IMR-90 (cell line): ENCODE results near the gene PSMG4. TPM values are rescaled to one million over a fixed set of nuclear protein-coding genes. Genes with fewer than 3 reads are reported as not detected.

Source experiments
- ATAC-seq: fragments of 200-7000 bp; cut with Tn5 transposase; 2 replicates; pipeline ENCODE4 v1.9.1; 2020; ENCODE audit warnings: low read depth, mild to moderate bottlenecking, moderate library complexity
- BruUV-seq: library from RNA; stranded (reverse); fragments of 400-500 nt; replicated peaks from 2 replicates; lab custom pipeline; 2021; lab: Mats Ljungman, UMichigan
- CTCF ChIA-PET: fragments of 300-600 bp; formaldehyde crosslinking; extraction: SDS; loops from one replicate; lab custom pipeline; 2021; ENCODE audit warnings: antibody characterized with exemption; lab: Yijun Ruan, JAX
- POLR2A ChIA-PET: fragments of 300-600 bp; sonication (Branson Sonifier 250); formaldehyde crosslinking; loops from one replicate; lab custom pipeline; 2022; ENCODE audit warnings: antibody characterized with exemption; ENCODE audit not compliant: unreplicated experiment; lab: Charles Lee
- DNase-seq: peaks from one replicate; pipeline ENCODE4 v3.0.0; 2013
- H2AFZ ChIP-seq: replicated peaks from 2 replicates; pipeline ENCODE3; 2013; ENCODE audit warnings: low read length, mild to moderate bottlenecking; ENCODE audit not compliant: poor library complexity
- H2AK5ac ChIP-seq: 2 replicates; pipeline ENCODE4 v1.6.1; 2013; ENCODE audit warnings: low read depth, low read length, inconsistent platforms
- H2AK9ac ChIP-seq: replicated peaks from 2 replicates; pipeline ENCODE3; 2013; ENCODE audit warnings: mild to moderate bottlenecking, low read depth, low read length, moderate library complexity; ENCODE audit not compliant: poor library complexity
- H2BK120ac ChIP-seq: 2 replicates; pipeline ENCODE4 v1.6.1; 2013; ENCODE audit warnings: low read depth, low read length, inconsistent platforms
- H2BK15ac ChIP-seq: 3 replicates; pipeline ENCODE4 v1.6.1; 2013; ENCODE audit warnings: low read depth, low read length, inconsistent platforms
- H2BK20ac ChIP-seq: 2 replicates; pipeline ENCODE4 v1.6.1; 2013; ENCODE audit warnings: low read depth, mild to moderate bottlenecking, inconsistent platforms, low read length, moderate library complexity
- H2BK5ac ChIP-seq: 2 replicates; pipeline ENCODE4 v1.6.1; 2013; ENCODE audit warnings: mild to moderate bottlenecking, low read depth, low read length, inconsistent platforms; ENCODE audit not compliant: poor library complexity, severe bottlenecking
- H3K14ac ChIP-seq: replicated peaks from 2 replicates; pipeline ENCODE4 v1.6.1; 2013; ENCODE audit warnings: low read depth, low read length, inconsistent platforms
- H3K18ac ChIP-seq: 2 replicates; pipeline ENCODE4 v1.6.1; 2013; ENCODE audit warnings: low read depth, low read length, control low read depth
- H3K23ac ChIP-seq: 2 replicates; pipeline ENCODE4 v1.6.1; 2013; ENCODE audit warnings: low read depth, low read length, inconsistent platforms
- H3K27ac ChIP-seq: 2 replicates; pipeline ENCODE4 v1.5.1; 2013; ENCODE audit warnings: mild to moderate bottlenecking, control low read depth, low read length; ENCODE audit not compliant: insufficient read depth
- H3K27me3 ChIP-seq: 2 replicates; pipeline ENCODE4 v1.6.1; 2013; ENCODE audit warnings: low read length; ENCODE audit not compliant: control insufficient read depth, insufficient read depth
- H3K36me3 ChIP-seq: 2 replicates; pipeline ENCODE4 v1.6.1; 2013; ENCODE audit warnings: low read length, mixed read lengths; ENCODE audit not compliant: control insufficient read depth, insufficient read depth
- H3K4ac ChIP-seq: 2 replicates; pipeline ENCODE4 v1.6.1; 2013; ENCODE audit warnings: low read depth, low read length, inconsistent platforms
- H3K4me1 ChIP-seq: 2 replicates; pipeline ENCODE4 v1.6.1; 2013; ENCODE audit warnings: low read length, mixed read lengths; ENCODE audit not compliant: control insufficient read depth, insufficient read depth
- H3K4me2 ChIP-seq: 2 replicates; pipeline ENCODE4 v1.6.1; 2013; ENCODE audit warnings: low read depth, mild to moderate bottlenecking, control low read depth, low read length, moderate library complexity
- H3K4me3 ChIP-seq: 2 replicates; pipeline ENCODE4 v1.5.1; 2013; ENCODE audit warnings: low read depth, mild to moderate bottlenecking, control low read depth, low read length, moderate library complexity; ENCODE audit not compliant: insufficient read depth
- H3K56ac ChIP-seq: 2 replicates; pipeline ENCODE4 v1.6.1; 2013; ENCODE audit warnings: low read length, inconsistent platforms; ENCODE audit not compliant: insufficient read depth; ENCODE audit errors: extremely low read depth
- H3K79me1 ChIP-seq, 2 experiments: 2 replicates each; pipeline ENCODE4 v1.6.1; 2013; ENCODE audit warnings: low read length in 2 of 2, inconsistent platforms in 1 of 2, low read depth in 1 of 2
- H3K9ac ChIP-seq: 2 replicates; pipeline ENCODE4 v1.6.1; 2013; ENCODE audit warnings: low read depth, low read length, control low read depth
- H3K9me1 ChIP-seq: 2 replicates; pipeline ENCODE4 v1.6.1; 2013; ENCODE audit warnings: low read length, inconsistent platforms; ENCODE audit not compliant: insufficient read depth
- H3K9me3 ChIP-seq: 2 replicates; pipeline ENCODE4 v1.6.1; 2013; ENCODE audit warnings: low read length; ENCODE audit not compliant: control insufficient read depth, insufficient read depth
- H4K20me1 ChIP-seq: 2 replicates; pipeline ENCODE4 v1.6.1; 2013; ENCODE audit warnings: low read length, inconsistent platforms; ENCODE audit not compliant: insufficient read depth
- H4K5ac ChIP-seq: 2 replicates; pipeline ENCODE4 v1.6.1; 2013; ENCODE audit warnings: mild to moderate bottlenecking, low read depth, low read length, control low read depth
- H4K8ac ChIP-seq, 2 experiments: 2 replicates each; pipeline ENCODE4 v1.6.1; 2013; ENCODE audit warnings: low read depth in 2 of 2, low read length in 2 of 2, control low read depth in 1 of 2, inconsistent platforms in 1 of 2
- H4K91ac ChIP-seq: 2 replicates; pipeline ENCODE4 v1.6.1; 2013; ENCODE audit warnings: low read depth, low read length, inconsistent platforms; ENCODE audit not compliant: insufficient read depth
- CEBPB ChIP-seq: IDR thresholded peaks from 2 replicates; pipeline ENCODE4 v1.6.1; 2012; ENCODE audit warnings: low read depth, low read length, improper control_type of control experiment
- FOS ChIP-seq: fragments of 150-350 bp; IDR thresholded peaks from 2 replicates; pipeline ENCODE4 v1.6.1; 2016; ENCODE audit warnings: low read depth, low read length
- NFE2L2 ChIP-seq: fragments of 150-350 bp; IDR thresholded peaks from 2 replicates; pipeline ENCODE4 v1.6.1; 2016; ENCODE audit warnings: low read depth, mild to moderate bottlenecking, low read length
- RAD21 ChIP-seq: IDR thresholded peaks from 2 replicates; pipeline ENCODE4 v1.6.1; 2012; ENCODE audit warnings: low read length, improper control_type of control experiment
- RCOR1 ChIP-seq: IDR thresholded peaks from 2 replicates; pipeline ENCODE4 v1.6.1; 2012; ENCODE audit warnings: mild to moderate bottlenecking, low read length, improper control_type of control experiment; ENCODE audit not compliant: insufficient replicate concordance
- WGBS, 2 experiments: methylation state at CpG; one replicate each; pipeline versions ENCODE4 v1.1.5 to v1.1.7; 2013; ENCODE audit warnings: missing lambda C conversion rate in 2 of 2; ENCODE audit not compliant: insufficient read length in 1 of 2; ENCODE audit errors: extremely low coverage in 2 of 2; 5-methylcytosine and 5-hydroxymethylcytosine counted together
- dilution Hi-C: fragments of 300-500 bp; cut with HindIII; formaldehyde crosslinking; loops from one replicate; pipeline ENCODE4 v1.14.3; 2018; ENCODE audit warnings: low sequenced_read_pairs; ENCODE audit not compliant: unreplicated experiment
- in situ Hi-C: fragments of 300-500 bp; cut with MboI; formaldehyde crosslinking; loops from 3 replicates; pipeline ENCODE4 v1.14.3; 2019; ENCODE audit warnings: low sequenced_read_pairs, inconsistent platforms, mixed read lengths
- intact Hi-C: fragments of 100-400 bp; cut with micrococcal nuclease; formaldehyde crosslinking; loops from 2 replicates; pipeline ENCODE4 v1.10.0; 2022
- polyA plus RNA-seq, 3 experiments: library from polyadenylated mRNA; depleted of rRNA; stranded (reverse); fragments of >200 nt; gene quantifications; 2 replicates each; pipeline ENCODE4 v1.2.3, GENCODE V29; 2012; ENCODE audit warnings: low replicate concordance in 1 of 3
- total RNA-seq: library from RNA; depleted of rRNA; stranded (reverse); fragments of >200 nt; gene quantifications from 2 replicates; pipeline ENCODE4 v1.2.3, GENCODE V29; 2012

The PSMG4 gene
- total and polyA plus RNA-seq, 2 of the 4 experiments (the other 2 are of a cell fraction): 5.6 to 13.4 TPM

GRCh38 chr6:3236005-3236404 is 22.7 kb upstream of the PSMG4 start:
- BruUV-seq: no TSS peak

More at GRCh38 chr6:3236005-3236404, 22.7 kb upstream of the PSMG4 start:
- Histone ChIP-seq H3K18ac (no peak overlapping the region), H3K9ac (no peak overlapping the region), H3K56ac (no peak overlapping the region), H3K9me3 (no peaks in the 10 kb centered on the region), H3K27me3 (peaks cover 10% of the 10 kb centered on the region), H2BK20ac (no peak overlapping the region), H3K79me1 (no peaks in the 10 kb centered on the region), H3K14ac (no peak overlapping the region), H3K36me3 (no peaks in the 10 kb centered on the region), H3K27ac (no peak overlapping the region), H4K91ac (no peak overlapping the region), H4K5ac (no peak overlapping the region), H3K9me1 (0 out of 2 replicates have a peak, but pooled peaks cover 3% of the 10 kb centered on the region), H3K4ac (no peak overlapping the region), H2AK5ac (no peak overlapping the region), H2BK120ac (no peak overlapping the region), H3K4me3 (no peak overlapping the region), H3K4me1 (peaks cover 3% of the 10 kb centered on the region; the same call in 1 of the 2 replicates), H3K4me2 (no peak overlapping the region), H2BK15ac (no peak overlapping the region), H2AK9ac (no peak overlapping the region), H3K23ac (no peak overlapping the region), H4K8ac (no peak overlapping the region), H2BK5ac (no peak overlapping the region), H4K20me1 (no peaks in the 10 kb centered on the region), H2AFZ (no peak overlapping the region)
- ChIA-PET CTCF (interaction anchor here (1.4 kb wide), 1 partner anchor 15 kb away, joined by 3 read pairs; no protein-coding TSS in a partner anchor), POLR2A (no interaction called here)
- TF ChIP-seq FOS (no peak), RCOR1 (no peak), RAD21 (no peak), CEBPB (no peak), NFE2L2 (no peak)
- in situ Hi-C loops: no loop called here
- intact Hi-C loops: no loop called here
- DNase-seq (no peak), ATAC-seq (no peak)
- WGBS, 2 experiments: no CpG with 5 or more reads among the region's 3 CpGs
- dilution Hi-C loops: no loop called here
